ENCODE results near the gene CNTN4. TPM values are rescaled to one million over a fixed set of nuclear protein-coding genes. Genes with fewer than 3 reads are reported as not detected.

Gene CNTN4
- total RNA-seq, 6 donors from 2014 or later: 1.0 to 13.5 (median 6.3) TPM

- Histone ChIP-seq H3K9me3 (no peaks in the 10 kb centered on the region), H3K4me1 (no peaks in the 10 kb centered on the region), H3K4me3 (no peak overlapping the region), H3K27me3 (no peaks in the 10 kb centered on the region), H3K36me3 (no peaks in the 10 kb centered on the region), H3K27ac (no peak overlapping the region)
- WGBS, 2 donors: 92 to 95% methylated on average over 4 of the region's 4 CpGs
- TF ChIP-seq CTCF (IDR thresholded peaks at IDR 0.05): no peak
- TF ChIP-seq POLR2AphosphoS5 (IDR thresholded peaks at IDR 0.05): no peak
- TF ChIP-seq EP300 (IDR thresholded peaks at IDR 0.05): no peak
- TF ChIP-seq POLR2A (IDR thresholded peaks at IDR 0.05): no peak
- no peak for DNase-seq
- no peak for ATAC-seq (ENCODE audit: low FRiP score in 2 of 2)
Observed at GRCh38 chr3:2934541-2934940, 835.9 kb downstream of the CNTN4 start.

DNA sequence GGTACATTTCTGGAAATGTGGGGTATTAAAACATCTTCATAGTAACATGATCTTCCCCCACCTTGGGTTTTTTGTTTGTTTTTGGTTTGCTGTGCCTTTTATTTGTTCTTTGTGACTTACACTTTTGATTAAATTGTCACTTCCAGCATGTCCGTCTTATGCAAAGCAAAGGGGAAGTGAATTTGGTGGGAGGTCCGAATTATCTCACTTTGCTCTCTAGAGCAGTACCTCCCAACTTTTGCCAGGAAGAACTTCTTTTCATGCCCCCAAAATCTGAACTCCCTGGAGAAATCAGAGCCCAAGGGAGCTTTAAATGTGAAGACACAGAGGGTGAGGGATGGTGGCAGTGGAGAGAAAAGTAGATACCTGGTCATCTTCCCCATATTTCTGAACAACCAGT is 838.4 kb downstream of the CNTN4 start:
- Histone ChIP-seq H3K27ac (no peak overlapping the region), H3K9me3 (no peaks in the 10 kb centered on the region), H3K4me1 (no peaks in the 10 kb centered on the region), H3K4me3 (no peak overlapping the region), H3K36me3 (no peaks in the 10 kb centered on the region), H3K27me3 (no peaks in the 10 kb centered on the region)
- DNase-seq (no peak), ATAC-seq (ENCODE audit: low FRiP score in 2 of 2) (no peak)
- 45% methylated on average over 2 of the region's 2 CpGs for WGBS, 2 donors
- TF ChIP-seq EP300 (IDR thresholded peaks at IDR 0.05) (no peak), POLR2AphosphoS5 (IDR thresholded peaks at IDR 0.05) (no peak)

DNA sequence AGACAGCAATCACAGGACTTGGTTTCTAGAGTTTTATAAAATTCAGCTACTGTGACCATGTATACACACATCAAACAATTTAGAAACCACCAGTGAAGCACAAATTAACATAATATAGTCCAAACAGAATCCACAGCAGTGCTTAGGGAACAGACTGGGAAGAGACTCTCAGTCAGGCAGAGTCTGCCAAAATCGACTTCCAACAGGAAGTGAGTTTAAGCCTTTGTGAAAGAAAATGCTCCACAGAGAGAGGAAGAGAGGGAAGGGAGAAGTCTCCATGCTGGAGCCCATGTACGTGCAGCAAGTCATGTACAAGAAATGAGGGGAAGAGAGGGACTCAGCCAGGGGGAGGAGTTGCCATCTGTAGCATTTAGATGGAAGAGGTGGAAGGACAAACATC is 838.9 kb downstream of the CNTN4 start:
- no peaks in the 10 kb centered on the region for H3K9me3 ChIP-seq
- no peak overlapping the region for H3K4me3 ChIP-seq
- TF ChIP-seq CTCF (IDR thresholded peaks at IDR 0.05) (no peak), EP300 (IDR thresholded peaks at IDR 0.05) (no peak), POLR2AphosphoS5 (IDR thresholded peaks at IDR 0.05) (no peak), POLR2A (IDR thresholded peaks at IDR 0.05) (no peak)
- DNase-seq (no peak), ATAC-seq (ENCODE audit: low FRiP score in 2 of 2) (no peak)
- WGBS, 2 donors: 14 to 25% methylated on average over 2 of the region's 2 CpGs
- no peaks in the 10 kb centered on the region for H3K36me3 ChIP-seq
- H3K27me3 ChIP-seq: no peaks in the 10 kb centered on the region
- H3K4me1 ChIP-seq: no peaks in the 10 kb centered on the region
- no peak overlapping the region for H3K27ac ChIP-seq

GRCh38 chr3:2938711-2939110 is 840.0 kb downstream of the CNTN4 start:
- Histone ChIP-seq H3K27me3 (no peaks in the 10 kb centered on the region), H3K9me3 (no peaks in the 10 kb centered on the region), H3K27ac (no peak overlapping the region), H3K36me3 (no peaks in the 10 kb centered on the region), H3K4me1 (no peaks in the 10 kb centered on the region), H3K4me3 (no peak overlapping the region)
- DNase-seq (no peak), ATAC-seq (ENCODE audit: low FRiP score in 2 of 2) (no peak)
- WGBS, 2 donors: 66 to 88% methylated on average over 1 of the region's 1 CpG
- TF ChIP-seq POLR2A (IDR thresholded peaks at IDR 0.05) (no peak), EP300 (IDR thresholded peaks at IDR 0.05) (no peak), POLR2AphosphoS5 (IDR thresholded peaks at IDR 0.05) (no peak), CTCF (IDR thresholded peaks at IDR 0.05) (no peak)

DNA sequence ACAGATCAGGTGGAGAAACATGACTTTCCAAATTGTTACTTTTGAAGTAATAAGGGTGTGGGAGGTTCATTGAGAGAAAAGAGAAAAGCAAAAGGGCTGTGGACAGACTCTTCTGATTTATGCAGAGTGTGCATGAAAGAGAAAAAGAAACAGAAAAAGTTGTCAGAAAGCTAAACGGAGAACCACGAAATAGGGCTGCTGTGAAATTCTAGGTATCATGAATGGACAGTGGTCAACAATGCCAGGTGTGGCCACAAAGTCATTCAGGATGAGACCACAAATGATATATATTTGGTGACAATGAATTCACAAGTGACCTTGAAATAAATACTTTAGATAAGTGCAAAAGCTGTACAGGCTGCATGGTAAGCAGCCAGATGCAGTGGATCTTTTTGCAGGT is 841.4 kb downstream of the CNTN4 start:
- no peaks in the 10 kb centered on the region for H3K27me3 ChIP-seq
- H3K9me3 ChIP-seq: no peaks in the 10 kb centered on the region
- H3K27ac ChIP-seq: no peak overlapping the region
- TF ChIP-seq POLR2AphosphoS5 (IDR thresholded peaks at IDR 0.05) (no peak), EP300 (IDR thresholded peaks at IDR 0.05) (no peak), CTCF (IDR thresholded peaks at IDR 0.05) (no peak), POLR2A (IDR thresholded peaks at IDR 0.05) (no peak)
- ATAC-seq (ENCODE audit: low FRiP score in 2 of 2) (no peak), DNase-seq (no peak)
- H3K4me1 ChIP-seq: no peaks in the 10 kb centered on the region
- no peak overlapping the region for H3K4me3 ChIP-seq
- 92 to 95% methylated on average over 2 of the region's 2 CpGs for WGBS, 2 donors
- no peaks in the 10 kb centered on the region for H3K36me3 ChIP-seq

All from upper lobe of left lung (tissue), 6 donors.